Pancreas (tissue), 10 donors: ENCODE results near the gene EIF3K. TPM values are rescaled to one million over a fixed set of nuclear protein-coding genes. Genes with fewer than 3 reads are reported as not detected.
"Not testable (repeated sequence)": the region's sequence is repeated elsewhere in the genome, so short reads cannot be mapped to it uniquely, and the experiment has no call there.

Source experiments
- ATAC-seq, 4 donors: fragments of 200-7000 bp; cut with Tn5 transposase; one replicate each; pipeline versions ENCODE4 v1.8.0 to v1.9.1; 2020; ENCODE audit warnings: mild to moderate bottlenecking in 4 of 4, moderate library complexity in 4 of 4
- DNase-seq, 6 donors: peaks; one replicate each; pipeline ENCODE4 v3.0.0-alpha.2; 2020
- FAIRE-seq: peaks from 2 replicates; lab custom pipeline; 2012; peaks lifted over from hg19 to GRCh38; lab: Jason Lieb, UNC
- H3K27ac ChIP-seq, 4 donors: fragments of 200-600 bp; sonication (generic); 1 replicate in 3 of 4; 2 replicates in 1 of 4; pipeline versions ENCODE4 v1.5.0 to v1.8.0; 2020
- H3K27me3 ChIP-seq, 4 donors: fragments of 200-600 bp; one replicate each; pipeline ENCODE4 v1.8.0; 2021
- H3K36me3 ChIP-seq, 3 donors: fragments of 200-600 bp; sonication (generic) in 1 of 3; one replicate each; pipeline versions ENCODE4 v1.5.0 to v1.8.0; 2020 to 2021
- H3K4me1 ChIP-seq, 3 donors: fragments of 200-600 bp; one replicate each; pipeline ENCODE4 v1.8.0; 2021
- H3K4me3 ChIP-seq, 4 donors: fragments of 200-600 bp; sonication (generic) in 2 of 4; one replicate each; pipeline versions ENCODE4 v1.5.0 to v1.8.0; 2020 to 2021
- H3K9me3 ChIP-seq, 4 donors: fragments of 200-600 bp; one replicate each; pipeline ENCODE4 v1.8.0; 2021
- CTCF ChIP-seq, 4 donors: fragments of 200-600 bp; sonication (generic) in 3 of 4; IDR thresholded peaks; one replicate each; pipeline versions ENCODE4 v1.5.0 to v1.8.0; 2021; ENCODE audit warnings: antibody characterized with exemption in 4 of 4
- WGBS, 2 donors: extraction: QIAGEN DNeasy Blood & Tissue Kit; methylation state at CpG; one replicate each; pipeline ENCODE4 v1.1.7; 2013; 5-methylcytosine and 5-hydroxymethylcytosine counted together
- intact Hi-C, 3 donors: fragments of 100-400 bp; cut with DNase I; formaldehyde crosslinking; loops; one replicate each; pipeline versions ENCODE4 v1.11.1 to v1.14.2; 2022
- polyA plus RNA-seq, 2 donors: library from polyadenylated mRNA; stranded (reverse); fragments of 200-250 nt; gene quantifications; one replicate each; pipeline ENCODE4 v1.2.3, GENCODE V29; 2013
- total RNA-seq, 6 donors: library from RNA; stranded (reverse); fragmentation: NEBNext Ultra II Directional in 4 of 6; extraction: Animal tissue kit (Norgen Biotek cat#: 25700) in 4 of 6; gene quantifications; one replicate each; pipeline versions ENCODE4 v1.2.1 to v1.2.4, GENCODE V29; 2021 to 2023
- donor health status: healthy with polysubstance abuse.
- donor health status: DM: no; HTN: no; CAD: no; lungs with moderate emphysema.
- donor health status: DM: no; HTN: no; CAD: no.
- donor health status: control.
- donor health status: control.
- donor health status: Bipolar disorder and iron deficiency.
- donor health status: DM: yes; HTN: yes; CAD: no.
- donor health status: DM: no; HTN: no; CAD: no.
- donor health status: DM: no; HTN: no; CAD: no.
- donor health status: DM: yes; HTN: yes; CAD: no.

The EIF3K gene
- total and polyA plus RNA-seq, 8 donors: 93.5 to 162 (median 131) TPM

GRCh38 chr19:38629568-38629967 is 10.6 kb downstream of the EIF3K start:
- no peaks in the 10 kb centered on the region for H3K27me3 ChIP-seq
- H3K27ac ChIP-seq: no peak overlapping the region
- no peak for TF ChIP-seq CTCF (IDR thresholded peaks at IDR 0.05)
- H3K4me3 ChIP-seq: no peak overlapping the region
- 92 to 97% methylated on average over 6 of the region's 6 CpGs for WGBS, 2 donors
- no peaks in the 10 kb centered on the region for H3K4me1 ChIP-seq
- no peaks in the 10 kb centered on the region for H3K9me3 ChIP-seq
- ATAC-seq (no peak), DNase-seq (no peak), FAIRE-seq (no peak)
- intact Hi-C loops: no loop called here
- peaks cover 0 to 35% (median 29%) of the 10 kb centered on the region in 3 donors for H3K36me3 ChIP-seq

GRCh38 chr19:38631301-38631700 is 12.3 kb downstream of the EIF3K start:
- intact Hi-C loops: loop anchor here in 1 of 3 donors (10.0 kb wide), 1 partner anchor 106 kb away; no protein-coding TSS in a partner anchor
- not testable (repeated sequence) for H3K9me3 ChIP-seq, H3K4me3 ChIP-seq, ATAC-seq, FAIRE-seq, H3K4me1 ChIP-seq, H3K27me3 ChIP-seq, DNase-seq, H3K27ac ChIP-seq
- H3K36me3 ChIP-seq: peaks cover 0 to 25% (median 13%) of the 10 kb centered on the region in 3 donors
- 79 to 81% methylated on average over 10 to 11 of the region's 11 CpGs for WGBS, 2 donors

GRCh38 chr19:38631811-38632475 is 13.0 kb downstream of the EIF3K start:
- peaks cover 0 to 18% (median 10%) of the 10 kb centered on the region in 3 donors for H3K36me3 ChIP-seq
- H3K4me1 ChIP-seq, ATAC-seq, H3K27me3 ChIP-seq, FAIRE-seq, DNase-seq, H3K4me3 ChIP-seq, H3K27ac ChIP-seq, H3K9me3 ChIP-seq: not testable (repeated sequence)
- 72 to 73% methylated on average over 7 of the region's 7 CpGs for WGBS, 2 donors
- intact Hi-C loops: loop anchor here in 1 of 3 donors (10.0 kb wide), 1 partner anchor 107 kb away; no protein-coding TSS in a partner anchor

- no peak for TF ChIP-seq CTCF (IDR thresholded peaks at IDR 0.05)
- FAIRE-seq (no peak), ATAC-seq (no peak), DNase-seq (no peak)
- Histone ChIP-seq H3K4me1 (no peaks in the 10 kb centered on the region), H3K27ac (no peak overlapping the region), H3K4me3 (no peak overlapping the region), H3K27me3 (no peaks in the 10 kb centered on the region), H3K36me3 (peaks cover 0 to 14% (median 3%) of the 10 kb centered on the region in 3 donors), H3K9me3 (no peaks in the 10 kb centered on the region)
- WGBS, 2 donors: 91 to 95% methylated on average over 16 of the region's 16 CpGs
- intact Hi-C loops: loop anchor here in 1 of 3 donors (10.0 kb wide), 1 partner anchor 108 kb away; no protein-coding TSS in a partner anchor
Observed at GRCh38 chr19:38632476-38633213, 13.7 kb downstream of the EIF3K start.

GRCh38 chr19:38634757-38635482 is 15.9 kb downstream of the EIF3K start:
- peaks cover 0 to 5% (median 0%) of the 10 kb centered on the region in 3 donors for H3K36me3 ChIP-seq
- ATAC-seq (peak; percentile 72 to 89 (median 80)), FAIRE-seq (no peak)

More at GRCh38 chr19:38634757-38635482, 15.9 kb downstream of the EIF3K start:
- no peaks in the 10 kb centered on the region for H3K27me3 ChIP-seq
- WGBS, 2 donors: 62 to 66% methylated on average over 17 of the region's 17 CpGs
- H3K4me3 ChIP-seq: no peak overlapping the region
- no peaks in the 10 kb centered on the region for H3K4me1 ChIP-seq
- no peak overlapping the region for H3K27ac ChIP-seq
- peak in 5 of 6 donors; percentile 56 to 92 (median 82) for DNase-seq
- TF ChIP-seq CTCF (IDR thresholded peaks at IDR 0.05): peak; percentile 92 to 95 (median 95)
- H3K9me3 ChIP-seq: no peaks in the 10 kb centered on the region
- intact Hi-C loops: loop anchor here in 1 of 3 donors (10.0 kb wide), 1 partner anchor 110 kb away; no protein-coding TSS in a partner anchor
